Heart left ventricle (tissue), 16 donors: ENCODE measurements around the gene UBE4B. TPM values are rescaled to one million over a fixed set of nuclear protein-coding genes. Genes with fewer than 3 reads are reported as not detected.
"Not testable (repeated sequence)": the region's sequence is repeated elsewhere in the genome, so short reads cannot be mapped to it uniquely, and the experiment has no call there.

Experiments used
- ATAC-seq, 4 donors: fragments of 200-7000 bp; cut with Tn5 transposase; one replicate each; pipeline ENCODE4 v1.9.1; 2020 to 2022; ENCODE audit warnings: moderate library complexity in 4 of 4, mild to moderate bottlenecking in 3 of 4, moderate number of reproducible peaks in 1 of 4
- DNase-seq, 5 donors: peaks; one replicate each; pipeline ENCODE4 v3.0.0-alpha.2; 2020
- H3K27ac ChIP-seq, 12 donors: fragments of 200-600 bp; sonication (generic) in 4 of 12; one replicate each; pipeline versions ENCODE4 v1.5.0 to v1.8.0; 2016 to 2022; ENCODE audit warnings: mild to moderate bottlenecking in 2 of 12
- H3K27me3 ChIP-seq, 9 donors: fragments of 200-600 bp; sonication (generic) in 2 of 9; one replicate each; pipeline versions ENCODE4 v1.5.1 to v1.8.0; 2016 to 2022; ENCODE audit warnings: mild to moderate bottlenecking in 3 of 9
- H3K36me3 ChIP-seq, 9 donors: fragments of 200-600 bp; sonication (generic) in 2 of 9; one replicate each; pipeline versions ENCODE4 v1.5.0 to v1.8.0; 2018 to 2022; ENCODE audit warnings: mild to moderate bottlenecking in 2 of 9
- H3K4me1 ChIP-seq, 12 donors: fragments of 200-600 bp; sonication (generic) in 4 of 12; one replicate each; pipeline versions ENCODE4 v1.5.0 to v1.8.0; 2016 to 2022; ENCODE audit warnings: mild to moderate bottlenecking in 3 of 12
- H3K4me3 ChIP-seq, 12 donors: fragments of 200-600 bp; sonication (generic) in 4 of 12; one replicate each; pipeline versions ENCODE4 v1.5.0 to v1.8.0; 2017 to 2022; ENCODE audit warnings: mild to moderate bottlenecking in 9 of 12, moderate library complexity in 4 of 12
- H3K9me3 ChIP-seq, 12 donors: fragments of 200-600 bp; sonication (generic) in 4 of 12; one replicate each; pipeline versions ENCODE4 v1.5.0 to v1.8.0; 2016 to 2022; ENCODE audit warnings: mild to moderate bottlenecking in 1 of 12
- POLR2A ChIP-seq, 2 donors: fragments of 450-650 bp; IDR thresholded peaks; one replicate each; pipeline ENCODE4 v1.6.1; 2017; ENCODE audit warnings: antibody characterized with exemption in 2 of 2, mild to moderate bottlenecking in 2 of 2, moderate library complexity in 2 of 2
- WGBS, 4 donors: extraction: QIAGEN DNeasy Blood & Tissue Kit in 2 of 4; methylation state at CpG; one replicate each; pipeline versions ENCODE4 v1.1.5 to v1.1.7; 2013 to 2018; 5-methylcytosine and 5-hydroxymethylcytosine counted together
- intact Hi-C, 10 donors: fragments of 100-400 bp; cut with DNase I; formaldehyde crosslinking; loops; one replicate each; pipeline versions ENCODE4 v1.11.1 to v1.14.2; 2022
- polyA plus RNA-seq, 2 donors: library from polyadenylated mRNA; stranded (reverse); fragments of 200-250 nt; gene quantifications; one replicate each; pipeline ENCODE4 v1.2.3, GENCODE V29; 2013
- total RNA-seq, 9 donors: library from RNA; depleted of rRNA in 2 of 9; stranded (reverse); fragments of >200 nt in 2 of 9; fragmentation: NEBNext Ultra II Directional in 3 of 9; extraction: Animal tissue kit (Norgen Biotek cat#: 25700) in 3 of 9; gene quantifications; one replicate each; pipeline versions ENCODE4 v1.1.0 to v1.2.4, GENCODE V29; 2016 to 2023
- TF ChIP-seq, protein P1 (sequence below), 12 donors: fragments of 200-600 bp; sonication (generic) in 4 of 12; IDR thresholded peaks; one replicate each; pipeline versions ENCODE4 v1.5.0 to v1.8.0; 2018 to 2022; ENCODE audit warnings: antibody characterized with exemption in 12 of 12, mild to moderate bottlenecking in 5 of 12
- donor health status: ischemic (EF 13 %, LVEDD 7.1; RV severe dilation, severe dysfunction).
- donor health status: healthy with polysubstance abuse.
- donor health status: DM: no; HTN: yes; CAD: no.
- donor health status: DM: no; HTN: no; CAD: no.
- donor health status: ischemic (EF 25% LVEDD 6.9; RV normal size, moderate dysfunction).
- donor health status: ischemic (EF 25% LVEDD 5.7; RV mildly dilated, moderate dysfunction).
- donor health status: healthy.
- donor health status: DM: yes; HTN: yes; CAD: no.
- donor health status: ischemic (EF 35%, LVEDD 5.7; RV mildly dilated, moderate dysfunction).
- donor health status: nonischemic (EF 11% LVEDD 7.7; RV severe dilation, severe dysfunction).
- donor health status: DM: yes; HTN: yes; CAD: no.
- donor health status: PGD.
- donor health status: ischemic (EF 29% LVEDD 5.4; RV normal size, mild dysfunction).
- donor health status: nonischemic (EF 23%, LVEDD 6.1; RV moderate dilation, normal function).

Gene UBE4B
- total and polyA plus RNA-seq, 11 donors = 18.5 to 132 (median 67.3) TPM

DNA sequence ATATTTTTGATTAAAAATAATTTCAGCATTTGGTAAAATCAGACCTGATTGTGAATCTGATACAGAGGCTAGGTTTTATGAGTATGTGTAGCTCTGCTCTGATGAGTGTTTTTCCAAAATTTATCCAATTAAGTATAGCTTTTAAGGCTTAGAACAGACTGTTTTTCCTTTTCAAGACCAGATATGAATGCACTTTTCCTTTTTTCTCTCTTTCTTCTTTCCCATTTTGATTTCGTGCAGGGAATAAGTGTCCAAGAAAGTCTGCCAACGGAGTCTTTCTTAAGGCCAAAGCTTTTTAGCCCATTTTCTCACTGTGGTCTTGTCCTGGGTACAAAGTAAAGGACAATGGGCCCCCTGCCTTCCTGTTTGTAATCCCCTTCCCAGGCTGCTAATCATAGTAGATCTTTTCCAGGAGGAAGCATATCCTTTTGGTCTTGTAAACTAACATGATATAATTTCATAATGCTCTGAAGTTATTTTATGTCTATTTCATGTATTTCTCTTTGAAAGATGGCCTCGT is 180.5 kb downstream of the UBE4B start:
- Histone ChIP-seq H3K4me3 (peak overlapping the region in 1 of 12 donors; percentile 14), H3K27me3 (no peaks in the 10 kb centered on the region), H3K27ac (peak overlapping the region in 10 of 12 donors; percentile 8 to 100 (median 36)), H3K36me3 (no peaks in the 10 kb centered on the region), H3K9me3 (no peaks in the 10 kb centered on the region), H3K4me1 (peaks cover 10 to 75% (median 60%) of the 10 kb centered on the region in 12 donors)
- no peak for TF ChIP-seq POLR2A (IDR thresholded peaks at IDR 0.05)
- TF ChIP-seq, protein P1, sequence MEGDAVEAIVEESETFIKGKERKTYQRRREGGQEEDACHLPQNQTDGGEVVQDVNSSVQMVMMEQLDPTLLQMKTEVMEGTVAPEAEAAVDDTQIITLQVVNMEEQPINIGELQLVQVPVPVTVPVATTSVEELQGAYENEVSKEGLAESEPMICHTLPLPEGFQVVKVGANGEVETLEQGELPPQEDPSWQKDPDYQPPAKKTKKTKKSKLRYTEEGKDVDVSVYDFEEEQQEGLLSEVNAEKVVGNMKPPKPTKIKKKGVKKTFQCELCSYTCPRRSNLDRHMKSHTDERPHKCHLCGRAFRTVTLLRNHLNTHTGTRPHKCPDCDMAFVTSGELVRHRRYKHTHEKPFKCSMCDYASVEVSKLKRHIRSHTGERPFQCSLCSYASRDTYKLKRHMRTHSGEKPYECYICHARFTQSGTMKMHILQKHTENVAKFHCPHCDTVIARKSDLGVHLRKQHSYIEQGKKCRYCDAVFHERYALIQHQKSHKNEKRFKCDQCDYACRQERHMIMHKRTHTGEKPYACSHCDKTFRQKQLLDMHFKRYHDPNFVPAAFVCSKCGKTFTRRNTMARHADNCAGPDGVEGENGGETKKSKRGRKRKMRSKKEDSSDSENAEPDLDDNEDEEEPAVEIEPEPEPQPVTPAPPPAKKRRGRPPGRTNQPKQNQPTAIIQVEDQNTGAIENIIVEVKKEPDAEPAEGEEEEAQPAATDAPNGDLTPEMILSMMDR (IDR thresholded peaks at IDR 0.05) = no peak
- ATAC-seq (no peak), DNase-seq (no peak)
- WGBS, 4 donors = 15 to 28% (median 18%) methylated on average over 3 of the region's 3 CpGs
- intact Hi-C loops = loop anchor here in 9 of 10 donors (5.0 to 10.0 kb wide), 7 partner anchors 39 to 124 kb away; no protein-coding TSS in a partner anchor

DNA sequence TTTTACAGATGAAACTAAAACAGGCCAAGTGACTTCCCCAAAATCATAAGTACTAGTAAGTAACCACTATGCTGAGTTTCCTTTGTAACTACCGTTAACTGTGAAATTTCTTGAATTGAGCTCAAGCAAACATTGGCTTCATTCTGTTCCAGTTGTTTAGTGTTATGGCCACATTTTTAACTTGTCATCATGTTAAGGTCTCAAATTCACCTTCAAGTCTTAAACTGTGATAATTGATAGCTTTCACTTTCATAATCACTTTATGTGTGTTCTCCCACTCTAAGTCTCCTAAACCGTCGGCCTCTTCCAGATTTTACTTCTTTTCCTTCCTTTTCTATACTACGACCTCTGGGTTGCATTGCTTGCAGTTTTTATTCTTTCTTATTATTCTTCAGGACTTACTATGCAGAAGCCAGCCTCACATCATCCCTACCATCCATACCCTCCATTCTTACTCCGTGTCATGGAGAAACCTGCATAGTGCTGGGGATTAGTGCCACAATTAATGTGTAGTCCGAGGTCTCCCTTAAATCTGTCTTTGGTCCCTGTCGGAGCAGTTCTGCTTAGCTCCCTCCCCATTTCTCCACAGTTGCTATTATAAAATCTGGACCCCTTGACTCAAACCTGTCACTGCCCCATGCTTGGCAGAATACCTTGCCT is 183.5 kb downstream of the UBE4B start:
- 30 to 47% (median 36%) methylated on average over 7 of the region's 7 CpGs for WGBS, 4 donors
- Histone ChIP-seq H3K27ac (peak overlapping the region in 9 of 12 donors; percentile 3 to 65 (median 30)), H3K4me3 (peak overlapping the region in 4 of 12 donors; percentile 5 to 32 (median 20)), H3K36me3 (no peaks in the 10 kb centered on the region), H3K9me3 (no peaks in the 10 kb centered on the region), H3K4me1 (peaks cover 10 to 88% (median 77%) of the 10 kb centered on the region in 12 donors), H3K27me3 (no peaks in the 10 kb centered on the region)
- ATAC-seq (no peak), DNase-seq (no peak)
- TF ChIP-seq, protein P1 (IDR thresholded peaks at IDR 0.05) = no peak
- no peak for TF ChIP-seq POLR2A (IDR thresholded peaks at IDR 0.05)
- intact Hi-C loops = loop anchor here in 7 of 10 donors (5.0 to 10.0 kb wide), 4 partner anchors 36 to 69 kb away; no protein-coding TSS in a partner anchor

DNA sequence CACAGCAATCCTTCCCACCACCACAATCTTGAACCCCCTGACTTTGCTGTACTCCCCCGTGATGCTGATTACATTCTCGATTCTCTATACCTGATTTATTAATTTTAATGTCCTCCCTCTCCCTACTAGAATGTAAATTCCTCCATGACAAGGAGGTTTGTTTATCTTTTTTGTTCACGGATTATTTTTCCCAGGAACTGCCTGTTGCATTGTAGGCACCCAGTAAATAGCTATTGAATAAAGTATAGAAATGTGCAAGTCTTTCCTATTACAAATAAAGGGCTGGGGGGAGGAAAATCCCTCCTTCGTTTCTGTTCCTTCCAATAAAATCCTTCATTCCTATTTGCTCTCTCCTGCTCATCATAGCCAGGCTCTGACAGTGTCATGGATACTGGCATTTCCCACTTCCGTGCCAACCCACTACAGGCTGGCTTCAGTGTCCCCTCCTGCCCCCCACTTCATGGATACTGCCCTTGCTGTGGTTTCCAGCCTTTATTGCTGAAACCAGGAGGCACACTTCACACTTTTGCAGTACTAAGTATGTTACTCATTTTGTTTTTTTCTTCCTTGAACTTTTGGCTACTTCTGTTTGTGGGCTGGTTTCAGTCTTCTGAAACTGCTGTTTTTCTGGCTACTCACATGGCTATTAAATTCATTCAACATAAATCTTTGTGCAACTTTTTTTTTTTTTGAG is 185.1 kb downstream of the UBE4B start:
- TF ChIP-seq, protein P1 (IDR thresholded peaks at IDR 0.05) = no peak
- no peak for TF ChIP-seq POLR2A (IDR thresholded peaks at IDR 0.05)
- ATAC-seq (peak in 3 of 4 donors; percentile 23 to 38 (median 38)), DNase-seq (no peak)
- Histone ChIP-seq H3K9me3 (no peaks in the 10 kb centered on the region), H3K27me3 (no peaks in the 10 kb centered on the region), H3K4me3 (no peak overlapping the region), H3K27ac (peak overlapping the region in 7 of 12 donors; percentile 1 to 61 (median 29)), H3K36me3 (no peaks in the 10 kb centered on the region), H3K4me1 (peaks cover 10 to 90% (median 76%) of the 10 kb centered on the region in 12 donors)
- intact Hi-C loops = loop anchor here in 7 of 10 donors (5.0 to 10.0 kb wide), 4 partner anchors 34 to 67 kb away; no protein-coding TSS in a partner anchor
- 40 to 48% (median 44%) methylated on average over 5 of the region's 5 CpGs for WGBS, 4 donors

DNA sequence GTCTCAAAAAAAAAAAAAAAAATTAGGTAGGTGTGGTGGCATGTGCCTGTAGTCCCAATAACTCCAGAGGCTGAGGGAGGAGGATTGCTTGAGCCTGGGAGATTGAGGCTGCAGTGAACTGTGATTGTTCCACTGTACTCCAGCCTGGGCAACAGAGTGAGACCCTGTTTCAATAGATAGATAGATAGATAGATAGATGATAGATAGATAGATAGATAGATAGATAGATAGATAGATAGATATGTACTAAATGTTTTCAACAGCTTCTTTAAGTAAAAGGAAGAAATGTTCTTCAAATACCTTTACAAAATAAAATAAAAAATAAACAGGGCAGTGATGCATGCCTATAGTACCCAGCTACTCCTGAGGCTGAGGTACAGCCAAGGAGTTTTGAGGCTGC is 187.4 kb downstream of the UBE4B start:
- no peak for TF ChIP-seq POLR2A (IDR thresholded peaks at IDR 0.05)
- TF ChIP-seq, protein P1 (IDR thresholded peaks at IDR 0.05) = no peak
- peaks cover 10 to 86% (median 64%) of the 10 kb centered on the region in 12 donors for H3K4me1 ChIP-seq
- no peaks in the 10 kb centered on the region for H3K27me3 ChIP-seq
- H3K9me3 ChIP-seq = no peaks in the 10 kb centered on the region
- no peak overlapping the region for H3K4me3 ChIP-seq
- H3K36me3 ChIP-seq = no peaks in the 10 kb centered on the region
- ATAC-seq (no peak), DNase-seq (no peak)
- H3K27ac ChIP-seq = no peak overlapping the region
- intact Hi-C loops = no loop called here

DNA sequence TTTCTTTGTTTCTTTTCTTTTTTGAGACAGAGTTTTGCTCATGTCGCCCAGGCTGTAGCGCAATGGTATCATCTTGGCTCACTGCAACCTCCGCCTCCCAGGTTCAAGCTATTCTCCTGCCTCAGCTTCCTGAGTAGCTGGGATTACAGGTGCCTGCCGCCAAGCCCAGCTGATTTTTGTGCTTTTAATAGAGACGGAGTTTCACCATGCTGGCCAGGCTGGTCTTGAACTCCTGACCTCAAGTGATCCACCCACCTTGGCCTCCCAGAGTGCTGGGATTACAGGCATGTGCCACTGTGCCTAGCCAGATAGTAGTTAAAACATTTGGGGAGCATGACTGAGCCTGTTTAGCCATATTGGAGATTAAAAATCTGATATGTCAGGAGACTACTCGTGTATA is 187.9 kb downstream of the UBE4B start:
- H3K4me3 ChIP-seq, ATAC-seq, intact Hi-C loops, H3K27me3 ChIP-seq, H3K27ac ChIP-seq, DNase-seq, H3K36me3 ChIP-seq, H3K9me3 ChIP-seq: not testable (repeated sequence)
- WGBS, 4 donors = 77 to 79% (median 78%) methylated on average over 6 of the region's 6 CpGs
- H3K4me1 ChIP-seq = peaks cover 10 to 86% (median 63%) of the 10 kb centered on the region in 12 donors
